Left ventricle myocardium superior (tissue), 1 donor: ENCODE measurements around the gene PHF12. TPM values are rescaled to one million over a fixed set of nuclear protein-coding genes. Genes with fewer than 3 reads are reported as not detected.

Source experiments
- ATAC-seq: fragments of 200-7000 bp; cut with Tn5 transposase; one replicate; pipeline ENCODE4 v1.9.1; 2020; ENCODE audit warnings: mild to moderate bottlenecking, moderate library complexity
- DNase-seq: peaks from one replicate; pipeline ENCODE4 v3.0.0-alpha.2; 2020
- intact Hi-C: fragments of 100-400 bp; cut with micrococcal nuclease; formaldehyde crosslinking; loops from one replicate; pipeline ENCODE4 v1.11.0; 2022
- long read RNA-seq: library from polyadenylated mRNA; unstranded; transcript quantifications from one replicate; pipeline ENCODE4 v2.0.0, GENCODE V29; 2021
- total RNA-seq: library from RNA; stranded (reverse); fragmentation: NEBNext Ultra II Directional; extraction: Animal tissue kit (Norgen Biotek cat#: 25700); gene quantifications from one replicate; pipeline ENCODE4 v1.2.1, GENCODE V29; 2021
- donor health status: DM: no; HTN: yes; CAD: no; lungs with severe emphysema.

The PHF12 gene
- total RNA-seq = 20.4 TPM
- long read RNA-seq, partial matches to known transcripts = 6 of 10 reads
- long read RNA-seq, other reads (novel, unspliced or antisense) = 3 of 10 reads

DNA sequence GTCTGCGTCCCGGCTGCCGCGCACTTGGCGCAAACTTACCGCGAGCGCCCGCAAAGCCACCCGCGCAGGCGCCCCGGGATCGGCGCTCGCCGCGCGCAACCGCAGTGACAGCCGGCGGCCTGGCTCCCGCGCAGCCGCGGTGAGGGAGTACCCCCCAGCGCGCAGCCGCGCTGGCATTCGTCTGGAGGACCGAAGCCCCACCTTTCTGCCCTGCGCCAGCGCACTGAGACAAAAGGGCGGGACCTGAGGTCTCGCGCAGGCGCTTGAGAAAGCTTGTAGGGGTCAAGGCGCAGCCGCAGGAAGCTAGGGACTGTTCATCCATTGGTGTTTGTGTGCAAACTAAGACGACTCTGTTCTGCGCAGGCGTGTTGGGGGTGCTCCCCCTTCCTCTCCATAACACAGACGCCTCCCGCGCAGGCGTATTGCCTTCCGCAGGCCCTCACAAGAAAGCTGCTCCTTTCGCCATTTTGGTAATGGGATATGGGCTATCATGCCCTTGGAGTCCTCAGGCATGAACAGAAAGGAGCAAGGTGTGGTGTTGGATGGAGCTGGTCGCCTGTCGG lies at the start of gene PHF12:
Gene PHF12 (minus strand): TSS at position 91 of the 563 bp plus-strand sequence. CDS start 558 bp downstream, outside the sequence.
- intact Hi-C loops = no loop called here
- peak; percentile 85 for ATAC-seq
- DNase-seq = peak; percentile 100

DNA sequence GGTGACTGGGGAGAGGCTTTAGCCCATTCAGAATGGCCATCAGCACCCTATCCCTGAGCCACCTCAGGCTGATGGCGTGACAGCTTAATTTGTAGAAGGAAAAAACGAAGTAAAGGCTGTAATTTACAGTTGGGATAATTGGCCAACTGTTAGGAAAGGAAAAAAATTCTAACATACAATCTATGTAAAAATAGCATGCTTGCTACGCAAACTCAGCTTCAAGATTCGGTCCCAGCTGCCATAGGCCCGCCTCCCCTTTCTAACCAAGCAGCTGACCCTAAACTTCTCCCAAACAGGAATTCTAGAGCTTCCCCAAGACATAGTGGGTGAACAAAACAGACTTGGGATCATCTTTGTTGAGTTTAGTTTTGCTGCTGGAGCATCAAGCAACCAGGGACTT lies 49.7 kb upstream of the PHF12 start:
- intact Hi-C loops = no loop called here
- DNase-seq = no peak
- ATAC-seq = no peak

- no peak for DNase-seq
- ATAC-seq = no peak
- intact Hi-C loops = no loop called here
Measured at GRCh38 chr17:28999206-28999605, 47.9 kb upstream of the PHF12 start.

- intact Hi-C loops = no loop called here
- DNase-seq = no peak
- ATAC-seq = no peak
Measured at GRCh38 chr17:28997806-28998205, 46.5 kb upstream of the PHF12 start.

- ATAC-seq (no peak), DNase-seq (no peak)
- intact Hi-C loops = no loop called here
Measured at GRCh38 chr17:28996554-28997096, 45.3 kb upstream of the PHF12 start.

DNA sequence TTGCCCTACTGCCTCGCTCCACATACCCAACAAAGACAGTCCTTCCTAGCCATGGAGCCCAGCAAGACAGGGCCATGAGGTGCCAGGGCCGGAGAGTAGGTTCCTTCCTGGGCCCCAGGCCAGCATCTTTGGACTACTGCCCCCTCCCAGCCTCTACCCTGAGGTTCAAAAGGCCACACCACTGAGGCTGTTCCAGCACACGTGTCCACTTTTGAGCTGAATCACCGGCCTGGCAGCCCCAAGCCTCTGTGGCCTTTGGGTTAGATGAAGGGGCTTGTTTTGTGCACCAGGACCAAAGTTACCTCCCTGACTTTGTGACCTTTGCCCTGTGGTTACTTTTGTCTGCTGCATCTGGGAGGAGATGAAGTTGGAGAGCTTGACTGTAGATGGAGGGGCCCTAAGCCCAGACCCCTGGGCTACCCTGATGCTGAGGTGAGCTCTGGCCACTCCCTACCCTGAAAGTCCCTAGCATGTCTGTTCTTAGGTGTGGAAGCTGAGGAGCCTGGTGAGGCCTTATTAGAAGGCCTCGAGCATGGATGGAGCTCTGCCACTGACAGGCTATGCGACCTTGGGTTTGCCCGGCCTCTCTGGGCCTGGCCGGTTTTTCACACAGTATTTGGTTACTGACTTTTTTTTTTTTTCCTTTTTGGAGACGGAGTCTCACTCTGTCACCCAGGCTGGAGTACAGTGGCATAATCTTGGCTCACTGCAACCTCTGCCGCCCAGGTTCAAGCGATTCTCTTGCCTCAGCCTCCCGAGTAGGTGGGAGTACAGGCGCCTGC lies 42.5 kb upstream of the PHF12 start:
- ATAC-seq = no peak
- no peak for DNase-seq
- intact Hi-C loops = no loop called here

DNA sequence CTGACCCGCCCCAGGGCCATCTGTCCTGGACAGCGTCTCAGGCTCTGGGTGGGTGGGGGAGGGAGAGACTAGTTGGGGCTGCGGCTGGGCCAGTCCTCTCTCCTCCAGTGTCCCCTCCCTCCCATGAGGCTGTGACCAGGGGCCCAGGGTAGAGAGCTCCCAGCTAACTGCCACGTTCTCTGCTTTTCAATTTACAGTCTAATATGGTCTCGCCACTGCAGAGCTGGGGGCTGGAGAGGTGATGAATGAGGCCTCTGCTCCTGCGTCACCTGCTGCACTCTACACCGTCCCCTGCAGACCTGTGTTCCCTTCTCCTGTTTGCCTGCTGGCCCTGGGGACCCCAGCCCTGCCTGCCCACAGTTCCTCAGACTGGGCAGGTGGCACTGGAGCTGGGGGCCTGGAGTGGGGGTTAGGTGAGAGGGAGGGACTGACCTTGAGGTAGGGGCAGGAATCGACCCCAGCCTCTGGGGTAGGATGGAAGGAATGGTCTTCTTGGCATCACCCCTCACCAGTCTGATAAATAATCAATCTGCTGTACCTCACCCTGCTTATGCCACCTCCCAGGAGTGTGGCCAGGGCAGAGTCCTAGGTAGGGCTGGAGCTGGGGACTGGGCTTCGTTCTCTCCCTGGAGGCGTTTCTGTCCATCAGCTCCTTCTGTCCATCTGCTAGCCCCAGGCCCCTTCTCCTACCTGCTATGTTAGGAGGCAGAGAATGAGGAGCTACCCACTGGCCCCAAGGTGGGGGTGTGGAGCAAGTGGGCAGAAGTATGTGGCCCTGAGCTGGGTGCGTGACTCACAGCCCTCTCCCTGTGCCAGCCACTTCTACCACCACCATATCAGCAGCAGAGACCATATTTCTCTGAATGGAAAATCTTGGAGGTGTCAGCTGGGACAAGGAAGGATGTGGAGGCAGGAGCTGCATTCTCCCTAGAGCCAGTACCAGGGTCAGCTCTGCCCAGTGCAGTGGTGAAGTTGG lies 41.6 kb upstream of the PHF12 start:
- DNase-seq = no peak
- intact Hi-C loops = no loop called here
- no peak for ATAC-seq

- intact Hi-C loops = no loop called here
- DNase-seq (peak; percentile 7), ATAC-seq (no peak)
Measured at GRCh38 chr17:28992185-28992584, 40.9 kb upstream of the PHF12 start.

DNA sequence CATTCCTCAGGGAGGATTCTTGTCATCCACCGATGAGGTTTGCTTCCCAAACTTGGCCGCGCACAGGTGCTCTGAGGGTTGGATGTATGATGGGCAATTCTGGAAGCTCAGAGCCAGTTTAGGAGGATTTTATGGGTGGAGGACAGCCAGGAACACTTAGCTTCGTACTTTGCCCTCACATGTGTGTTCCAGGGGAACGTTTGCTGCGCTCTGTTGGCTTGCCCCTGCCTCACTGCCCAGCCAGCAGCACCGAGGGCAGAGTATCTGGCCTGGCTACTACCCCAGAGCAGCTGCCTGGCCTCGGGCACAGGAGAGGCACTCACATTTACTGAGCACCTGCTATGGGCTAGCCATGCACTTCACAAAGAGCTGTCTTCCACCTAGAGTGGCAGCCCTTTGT lies 40.5 kb upstream of the PHF12 start:
- DNase-seq (peak; percentile 11), ATAC-seq (no peak)
- intact Hi-C loops = no loop called here

DNA sequence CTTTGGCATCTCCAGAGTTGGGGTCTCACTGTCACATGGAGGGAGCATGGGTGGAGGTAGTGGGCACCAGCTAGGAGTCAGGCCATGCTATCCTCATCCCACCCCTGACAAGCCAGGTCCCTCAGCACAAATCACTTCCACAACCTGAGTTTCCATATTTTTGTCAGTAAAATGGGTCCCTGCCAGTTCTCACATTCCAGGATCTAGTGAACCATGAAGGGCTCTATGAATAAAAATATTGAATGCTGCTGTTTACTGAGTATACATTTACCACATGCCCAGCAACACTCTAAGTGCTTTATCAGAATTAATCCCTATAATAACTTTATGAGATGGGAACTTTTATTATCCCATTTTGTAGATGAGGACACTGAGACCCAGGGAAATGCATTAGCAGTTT lies 37.7 kb upstream of the PHF12 start:
- no peak for ATAC-seq
- no peak for DNase-seq
- intact Hi-C loops = no loop called here

DNA sequence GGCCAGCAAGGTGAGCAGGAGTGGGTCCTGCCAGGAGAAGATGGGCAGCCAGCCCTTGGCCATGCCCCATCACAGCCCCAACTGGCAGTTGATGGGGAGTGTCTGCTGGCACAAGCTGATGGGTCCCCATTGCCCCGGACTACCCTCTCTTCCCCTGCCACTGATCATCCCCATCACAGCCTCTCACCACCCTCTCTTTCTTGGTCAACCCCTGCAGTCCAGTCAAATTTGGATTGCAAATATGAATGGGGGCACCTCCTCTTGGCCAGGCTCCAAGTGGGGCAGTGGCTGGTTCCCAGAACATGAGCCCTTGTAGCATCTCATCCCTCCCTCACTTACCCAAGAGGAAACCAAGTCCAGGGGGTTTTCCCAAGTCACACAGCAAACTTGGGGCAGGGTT lies 37.2 kb upstream of the PHF12 start:
- intact Hi-C loops = no loop called here
- no peak for DNase-seq
- ATAC-seq = no peak

- intact Hi-C loops = no loop called here
- ATAC-seq = no peak
Measured at GRCh38 chr17:28986714-28987655, 35.7 kb upstream of the PHF12 start.

DNA sequence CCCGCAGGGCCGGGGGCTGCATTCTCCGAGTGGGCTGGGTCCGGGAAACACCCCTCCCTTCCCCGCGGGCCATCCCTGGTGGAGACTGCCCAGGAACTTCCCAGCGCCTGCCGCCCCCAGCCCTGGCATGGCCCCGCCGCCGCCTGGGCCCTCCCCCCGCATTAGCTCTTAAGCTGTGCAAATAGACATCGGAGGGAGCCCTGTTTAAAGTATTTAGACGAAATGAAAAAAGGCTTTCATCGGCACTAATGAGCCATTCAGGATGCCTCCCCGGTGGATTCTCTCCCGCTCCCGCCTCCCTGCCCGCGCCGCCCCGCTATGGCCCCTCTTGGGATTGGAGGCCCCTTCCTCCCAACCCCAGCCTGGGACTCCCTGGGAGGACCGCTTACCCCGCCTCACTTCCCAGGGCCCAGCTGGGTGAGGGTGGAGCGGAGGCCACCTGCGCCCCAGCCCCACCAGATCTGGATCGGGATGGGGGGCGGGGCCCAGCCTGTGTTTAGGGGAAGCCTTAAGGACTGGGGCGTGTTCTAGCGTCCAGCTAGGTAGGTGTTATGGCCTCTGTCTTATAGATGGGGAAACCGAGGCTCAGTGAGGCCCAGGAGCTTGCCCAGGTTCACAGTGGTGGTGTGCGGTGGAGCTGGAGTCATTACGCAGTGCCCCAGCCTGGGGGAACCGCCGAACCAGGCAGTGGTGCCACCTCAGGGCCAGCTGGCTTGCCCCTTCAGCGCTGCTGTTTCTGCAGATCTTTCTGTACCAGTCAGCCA lies 34.8 kb upstream of the PHF12 start:
- ATAC-seq (no peak), DNase-seq (no peak)
- intact Hi-C loops = no loop called here

More at GRCh38 chr17:28986714-28987655, 35.7 kb upstream of the PHF12 start:
- DNase-seq = no peak

- intact Hi-C loops = no loop called here
- ATAC-seq = no peak
- no peak for DNase-seq
Measured at GRCh38 chr17:28983286-28984230, 32.2 kb upstream of the PHF12 start.

GRCh38 chr17:28982131-28982793 lies 30.9 kb upstream of the PHF12 start:
- ATAC-seq = peak; percentile 64
- DNase-seq = no peak
- intact Hi-C loops = no loop called here

- no peak for ATAC-seq
- no peak for DNase-seq
- intact Hi-C loops = no loop called here
Measured at GRCh38 chr17:28978356-28978964, 27.1 kb upstream of the PHF12 start.
